Measurements from ENCODE around the gene CLIP4.
A peak's percentile ranks its signal among the peaks of the same experiment; 100 is the strongest.

The CLIP4 gene

GRCh38 chr2:29226808-29227207, 111.6 kb downstream of the CLIP4 start:
- no peak for TF ChIP-seq CTCF (IDR thresholded peaks at IDR 0.05; ENCODE audit: low read depth, low read length)
- Histone ChIP-seq H3K36me3 (no peaks in the 10 kb centered on the region), H3K4me3 (ENCODE audit: low read depth, low read length) (no peak overlapping the region), H3K9me3 (ENCODE audit: severe bottlenecking) (no peaks in the 10 kb centered on the region), H3K27ac (no peak overlapping the region), H3K27me3 (ENCODE audit: insufficient read depth, low read depth, severe bottlenecking) (no peaks in the 10 kb centered on the region)
- DNase-seq = no peak

- Histone ChIP-seq H3K27ac (no peak overlapping the region), H3K36me3 (no peaks in the 10 kb centered on the region), H3K9me3 (ENCODE audit: severe bottlenecking) (no peaks in the 10 kb centered on the region), H3K4me3 (ENCODE audit: low read depth, low read length) (no peak overlapping the region), H3K27me3 (ENCODE audit: insufficient read depth, low read depth, severe bottlenecking) (no peaks in the 10 kb centered on the region)
- peak; percentile 68 for DNase-seq
- no peak for TF ChIP-seq CTCF (IDR thresholded peaks at IDR 0.05; ENCODE audit: low read depth, low read length)
Measured at GRCh38 chr2:29227935-29228675, 112.9 kb downstream of the CLIP4 start.

- no peak for TF ChIP-seq CTCF (IDR thresholded peaks at IDR 0.05; ENCODE audit: low read depth, low read length)
- Histone ChIP-seq H3K4me3 (ENCODE audit: low read depth, low read length) (no peak overlapping the region), H3K9me3 (ENCODE audit: severe bottlenecking) (no peaks in the 10 kb centered on the region), H3K27me3 (ENCODE audit: insufficient read depth, low read depth, severe bottlenecking) (no peaks in the 10 kb centered on the region), H3K27ac (no peak overlapping the region), H3K36me3 (no peaks in the 10 kb centered on the region)
- no peak for DNase-seq
Measured at GRCh38 chr2:29228947-29229346, 113.7 kb downstream of the CLIP4 start.

- Histone ChIP-seq H3K27ac (no peak overlapping the region), H3K36me3 (no peaks in the 10 kb centered on the region), H3K9me3 (ENCODE audit: severe bottlenecking) (no peaks in the 10 kb centered on the region), H3K4me3 (ENCODE audit: low read depth, low read length) (no peak overlapping the region), H3K27me3 (ENCODE audit: insufficient read depth, low read depth, severe bottlenecking) (no peaks in the 10 kb centered on the region)
- no peak for TF ChIP-seq CTCF (IDR thresholded peaks at IDR 0.05; ENCODE audit: low read depth, low read length)
- DNase-seq = no peak
Measured at GRCh38 chr2:29229640-29230039, 114.4 kb downstream of the CLIP4 start.

GRCh38 chr2:29232041-29232440, 116.8 kb downstream of the CLIP4 start:
- DNase-seq = no peak
- Histone ChIP-seq H3K4me3 (ENCODE audit: low read depth, low read length) (no peak overlapping the region), H3K36me3 (no peaks in the 10 kb centered on the region), H3K9me3 (ENCODE audit: severe bottlenecking) (no peaks in the 10 kb centered on the region), H3K27me3 (ENCODE audit: insufficient read depth, low read depth, severe bottlenecking) (no peaks in the 10 kb centered on the region), H3K27ac (no peak overlapping the region)
- TF ChIP-seq CTCF (IDR thresholded peaks at IDR 0.05; ENCODE audit: low read depth, low read length) = no peak

GRCh38 chr2:29233428-29233827, 118.2 kb downstream of the CLIP4 start:
- DNase-seq = no peak
- no peak for TF ChIP-seq CTCF (IDR thresholded peaks at IDR 0.05; ENCODE audit: low read depth, low read length)
- Histone ChIP-seq H3K4me3 (ENCODE audit: low read depth, low read length) (no peak overlapping the region), H3K27ac (no peak overlapping the region), H3K27me3 (ENCODE audit: insufficient read depth, low read depth, severe bottlenecking) (no peaks in the 10 kb centered on the region), H3K36me3 (no peaks in the 10 kb centered on the region), H3K9me3 (ENCODE audit: severe bottlenecking) (no peaks in the 10 kb centered on the region)
